HG02943 (cell line): ENCODE measurements around the gene MMRN2.
"Not testable (repeated sequence)": the region's sequence is repeated elsewhere in the genome, so short reads cannot be mapped to it uniquely, and the experiment has no call there.

Source experiments
- ATAC-seq: cut with Tn5 transposase; IDR thresholded peaks from one replicate; pipeline ENCODE4 v1.9.1; 2021; ENCODE audit warnings: mild to moderate bottlenecking, low read depth, moderate library complexity; ENCODE audit not compliant: unreplicated experiment

The MMRN2 gene

DNA sequence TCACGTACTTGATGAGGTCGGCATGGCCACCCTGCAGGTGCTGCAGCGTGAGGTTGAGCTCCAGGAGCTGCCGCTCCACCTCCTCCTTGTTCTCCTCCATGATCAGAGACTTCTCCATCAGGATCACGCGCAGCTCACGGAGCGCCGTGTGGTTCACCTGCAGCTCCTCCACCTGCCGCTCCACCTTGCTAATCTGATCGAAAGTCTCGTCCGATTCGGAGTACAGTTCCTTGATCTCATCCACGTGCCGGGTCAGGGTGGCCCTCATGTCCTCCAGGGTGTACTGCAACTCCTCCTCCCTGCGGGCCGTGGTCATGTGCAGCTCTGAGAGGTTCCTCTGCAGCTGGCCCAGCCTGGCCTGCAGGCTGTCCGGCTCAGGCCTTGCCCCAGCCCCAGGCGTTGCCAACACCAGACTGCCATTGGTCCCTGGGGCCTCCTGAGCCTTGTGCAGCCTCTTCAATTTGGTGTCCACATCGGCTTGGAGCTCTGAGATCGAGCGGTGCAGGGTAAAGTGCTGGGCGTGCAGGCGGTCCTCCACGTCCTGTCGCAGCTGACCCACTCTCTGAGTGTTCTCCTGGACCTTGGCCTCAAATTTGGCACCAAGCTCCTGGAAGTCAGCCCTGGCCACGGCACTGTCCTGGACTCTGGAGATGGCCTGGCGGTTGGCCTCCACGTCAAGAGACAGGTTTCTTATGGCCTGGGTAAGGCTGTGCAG, 13.9 kb downstream of the MMRN2 start:
- no peak for ATAC-seq

DNA sequence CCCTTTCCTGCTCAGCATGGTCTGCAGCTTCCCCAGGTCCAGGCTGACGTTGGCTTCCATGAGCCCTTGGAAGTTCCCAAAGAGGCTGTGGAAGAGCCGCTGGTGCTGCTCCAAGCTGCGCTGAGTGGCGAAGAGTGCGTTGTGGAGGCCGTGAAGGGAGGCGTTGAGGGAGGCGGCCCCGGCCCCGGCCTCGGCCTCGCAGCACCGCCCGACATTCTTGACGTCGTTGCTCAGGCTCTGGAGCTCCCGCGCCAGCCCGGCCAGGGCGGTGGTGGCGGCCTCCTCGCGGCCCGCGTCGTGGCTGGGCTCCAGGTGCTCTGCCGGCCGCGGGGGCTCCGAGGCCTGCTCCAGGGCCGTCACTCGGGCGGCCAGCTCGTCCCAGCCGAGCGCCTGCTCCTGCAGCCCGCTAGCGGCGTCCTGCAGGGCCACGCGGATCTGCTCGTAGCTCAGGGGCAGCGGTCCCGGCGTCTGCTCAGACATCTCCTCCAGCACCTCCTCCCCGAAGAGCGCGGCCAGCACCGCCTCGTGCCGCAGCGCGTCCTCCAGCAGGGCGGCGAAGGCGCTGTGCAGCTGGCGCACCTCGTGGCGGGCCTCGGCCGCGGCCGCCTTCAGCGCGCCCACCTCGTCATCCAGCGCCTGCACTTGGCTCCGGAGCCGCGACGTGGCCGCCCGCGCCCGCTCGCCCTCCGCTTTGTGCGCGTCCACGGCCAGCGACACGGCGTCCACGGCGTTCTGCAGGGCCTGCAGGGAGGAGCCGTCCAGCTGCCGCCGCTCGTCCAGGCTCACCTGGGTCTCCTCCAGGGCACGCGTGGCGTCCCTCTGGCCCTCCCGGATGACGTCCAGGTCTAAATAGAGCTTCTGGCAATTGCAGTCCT, 14.7 kb downstream of the MMRN2 start:
- ATAC-seq: no peak

DNA sequence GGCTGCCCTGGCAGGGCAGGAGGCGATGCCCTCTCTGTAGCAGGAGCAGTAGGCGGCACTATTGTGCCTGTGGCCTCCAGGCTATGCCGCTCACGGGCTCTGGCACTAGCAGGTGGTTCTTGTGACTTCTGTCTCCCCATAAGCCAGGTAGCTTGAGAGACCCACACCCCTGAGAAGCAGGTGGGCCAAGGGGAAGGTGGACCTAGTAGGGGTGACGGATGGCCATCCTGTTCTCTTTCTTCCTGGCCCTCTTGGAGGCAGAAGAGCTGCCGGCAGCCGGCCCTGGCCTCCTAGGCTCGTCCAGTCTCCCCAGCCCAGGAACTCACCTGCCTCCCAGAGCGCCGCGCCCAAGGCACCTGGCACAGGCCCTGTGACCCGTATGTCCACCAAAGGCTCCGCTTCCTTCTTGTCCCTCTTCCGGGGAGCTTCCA, 15.4 kb downstream of the MMRN2 start:
- ATAC-seq: no peak

DNA sequence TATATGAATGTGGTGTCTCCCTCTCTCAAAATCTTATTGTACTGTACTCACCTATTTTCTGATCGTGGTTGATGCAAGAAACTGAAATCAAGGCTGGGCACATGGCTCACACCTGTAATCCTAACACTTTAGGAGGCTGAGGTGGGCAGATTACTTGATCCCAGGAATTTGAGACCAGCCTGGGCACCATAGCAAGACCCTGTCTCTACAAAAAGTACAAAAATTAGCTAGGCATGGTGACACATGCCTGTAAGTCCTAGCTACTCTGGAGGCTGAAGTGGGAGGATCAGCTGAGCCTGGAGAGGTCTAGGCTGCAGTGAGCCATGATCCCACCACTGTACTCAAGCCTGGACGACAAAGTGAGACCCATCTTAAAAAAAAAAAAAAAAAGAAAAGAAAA, 16.0 kb downstream of the MMRN2 start:
- ATAC-seq: no peak

DNA sequence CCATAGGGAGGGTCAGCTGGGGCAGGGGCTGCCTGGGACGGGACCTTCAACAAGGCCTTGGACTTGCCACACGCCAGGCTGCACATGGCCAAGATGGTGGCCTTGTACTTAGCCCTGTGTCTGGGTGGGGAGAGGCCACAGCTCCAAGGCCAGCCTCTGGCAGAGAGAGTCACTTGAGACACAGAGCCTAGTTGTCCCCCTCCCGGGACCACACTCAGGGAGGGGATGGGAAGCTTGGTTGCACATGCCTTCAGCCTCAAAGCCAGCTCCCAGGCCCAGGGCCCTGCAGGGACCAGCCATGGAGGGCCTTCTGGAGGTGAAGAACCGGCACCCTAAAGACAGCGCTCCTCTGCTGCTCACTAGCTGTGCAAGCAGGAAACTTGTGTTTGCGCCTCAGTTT, 16.7 kb downstream of the MMRN2 start:
- no peak for ATAC-seq

DNA sequence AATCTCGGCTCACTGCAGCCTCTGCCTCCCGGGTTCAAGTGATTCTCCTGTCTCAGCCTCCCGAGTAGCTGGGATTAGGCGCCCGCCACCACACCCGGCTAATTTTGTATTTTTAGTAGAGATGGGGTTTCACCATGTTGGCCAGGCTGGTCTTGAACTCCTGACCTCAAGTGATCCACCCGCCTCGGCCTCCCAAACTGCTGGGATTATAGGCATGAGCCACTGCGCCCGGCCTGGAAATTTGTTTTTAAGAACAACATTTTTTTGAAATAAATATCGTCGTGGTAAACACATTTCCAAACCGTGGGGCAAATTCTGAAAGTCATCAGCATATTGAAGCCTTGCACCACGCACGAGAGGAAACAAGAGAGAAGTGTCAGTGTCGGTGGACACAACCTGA, 17.3 kb downstream of the MMRN2 start:
- not testable (repeated sequence) for ATAC-seq

DNA sequence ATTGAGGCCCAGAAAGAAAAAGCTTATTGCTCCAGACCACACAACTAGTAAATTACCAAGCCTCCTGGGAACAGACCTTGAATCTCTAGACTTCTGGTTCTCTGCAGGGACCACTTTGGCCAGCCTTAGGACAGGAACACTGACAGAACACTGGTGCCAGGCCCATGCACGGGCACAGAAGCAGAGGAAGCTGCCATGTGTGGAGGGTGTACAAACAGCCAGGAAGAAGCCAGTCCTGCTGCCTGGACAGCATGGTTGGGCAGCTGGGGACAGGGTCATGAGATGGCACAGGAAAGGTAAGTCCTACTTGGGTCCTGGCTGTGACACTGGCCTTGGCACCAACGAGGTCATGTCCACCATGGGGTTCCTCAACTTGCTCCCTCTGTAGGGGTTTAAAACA, 19.2 kb downstream of the MMRN2 start:
- no peak for ATAC-seq

DNA sequence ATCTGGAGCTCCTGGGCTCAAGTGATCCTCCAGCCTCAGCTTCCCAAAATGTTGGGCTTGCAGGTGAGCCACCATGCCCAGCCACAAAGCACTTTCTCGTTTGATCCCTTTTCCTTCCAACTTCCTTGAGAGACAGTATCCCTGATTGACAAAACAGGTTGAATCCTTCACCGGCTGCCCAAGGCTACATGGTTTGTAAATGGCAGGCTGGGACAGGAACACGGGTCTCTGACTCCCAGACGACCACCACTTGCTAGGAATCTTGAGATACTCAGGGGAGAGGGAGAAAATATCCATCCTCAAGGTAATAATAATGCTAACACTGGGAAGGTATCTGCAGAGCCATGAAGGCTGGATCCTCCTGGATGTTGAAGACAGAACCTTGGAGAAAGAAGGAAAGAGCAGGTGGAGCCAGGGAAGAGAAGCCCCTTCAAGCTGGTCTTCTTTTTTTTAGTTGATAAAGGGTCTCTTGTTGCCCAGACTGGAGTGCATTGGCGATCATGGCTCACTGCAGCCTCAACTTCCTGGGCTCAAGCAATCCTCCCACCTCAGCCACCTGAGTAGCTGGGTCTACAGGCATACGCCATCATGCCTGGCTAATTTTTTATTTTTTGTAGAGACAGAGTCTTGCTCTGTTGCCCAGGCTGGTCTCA, 19.8 kb downstream of the MMRN2 start:
- ATAC-seq: no peak

DNA sequence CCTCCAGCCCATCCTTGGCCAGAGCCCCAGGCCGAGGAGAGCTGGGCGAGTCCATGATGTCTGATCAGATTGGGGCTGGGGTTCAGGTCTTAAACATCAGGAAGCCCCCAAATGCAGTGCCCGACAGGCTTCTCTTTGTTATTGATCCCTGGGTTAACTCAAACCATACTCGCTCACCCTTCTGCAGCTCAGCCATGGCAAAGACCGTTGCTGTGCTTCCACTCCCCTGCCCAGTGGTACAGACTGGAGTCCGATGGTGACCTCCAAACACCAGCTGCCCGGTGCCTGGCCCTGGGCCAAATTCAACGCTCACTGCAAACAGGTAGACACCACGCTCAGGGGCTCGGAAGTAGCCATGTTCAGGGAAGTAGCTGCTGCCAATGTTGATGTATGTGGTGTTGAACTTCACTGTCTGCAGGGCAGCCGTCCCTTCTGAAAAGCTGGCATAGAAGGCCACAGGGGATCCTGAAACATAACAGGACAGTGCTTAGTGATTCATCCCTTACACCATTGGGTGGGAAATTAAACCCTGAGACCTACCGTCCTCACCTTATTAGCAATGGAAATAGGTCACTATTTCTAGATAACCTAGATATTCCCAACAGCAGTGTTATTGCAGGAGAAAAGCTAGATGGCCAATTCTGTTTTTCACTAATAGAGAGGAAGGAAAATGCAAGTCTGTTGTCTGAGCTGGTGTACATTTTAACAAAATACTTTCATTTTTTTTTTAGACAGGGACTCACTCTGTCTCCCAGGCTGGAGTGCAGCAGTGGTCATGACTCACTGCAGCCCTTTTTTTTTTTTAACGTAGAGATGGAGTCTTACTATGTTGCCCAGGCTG, 20.5 kb downstream of the MMRN2 start:
- ATAC-seq: no peak

DNA sequence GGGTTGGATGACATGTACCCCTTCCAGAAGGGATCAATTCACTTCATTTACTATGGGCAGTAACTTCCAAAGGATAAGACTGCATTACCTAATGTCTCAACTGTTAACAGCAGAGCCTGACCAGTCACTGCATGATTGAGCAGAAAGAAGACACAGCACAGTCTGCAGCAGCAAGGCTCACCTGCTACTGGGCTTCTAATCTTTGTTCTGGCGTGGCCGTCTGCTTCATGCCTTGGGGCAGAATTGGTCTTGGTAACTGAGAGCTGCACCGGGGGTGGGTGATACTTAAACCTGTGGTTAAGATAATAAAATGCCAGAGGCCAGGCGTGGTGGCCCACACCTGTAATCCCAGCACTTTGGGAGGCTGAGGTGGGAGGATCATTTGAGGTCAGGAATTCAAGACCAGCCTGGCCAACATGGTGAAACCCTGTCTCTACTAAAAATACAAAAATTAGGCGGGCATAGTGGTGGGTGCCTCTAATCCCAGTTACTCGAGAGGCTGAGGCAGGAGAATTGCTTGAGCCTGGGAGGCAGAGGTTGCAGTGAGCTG, 23.2 kb downstream of the MMRN2 start:
- not testable (repeated sequence) for ATAC-seq

DNA sequence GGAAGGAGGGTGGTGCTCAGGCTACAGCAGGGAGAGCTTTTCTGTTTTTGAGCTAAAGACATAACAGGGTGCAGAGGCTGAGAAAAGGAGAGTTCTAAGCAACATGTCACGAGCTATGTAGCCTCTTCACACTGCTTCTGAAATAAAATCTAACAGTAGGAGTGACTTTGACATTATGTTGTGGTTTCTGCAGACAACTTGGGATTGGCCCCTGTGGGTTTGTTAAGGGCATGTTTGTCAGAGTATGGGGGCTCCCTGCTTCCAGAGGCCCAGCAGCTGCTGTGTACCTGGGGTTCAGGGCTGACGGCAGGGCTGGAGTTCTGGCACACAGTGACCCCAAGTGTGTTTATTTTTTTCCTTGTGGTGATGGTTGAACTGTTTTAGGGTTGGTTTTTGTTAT, 24.7 kb downstream of the MMRN2 start:
- no peak for ATAC-seq

DNA sequence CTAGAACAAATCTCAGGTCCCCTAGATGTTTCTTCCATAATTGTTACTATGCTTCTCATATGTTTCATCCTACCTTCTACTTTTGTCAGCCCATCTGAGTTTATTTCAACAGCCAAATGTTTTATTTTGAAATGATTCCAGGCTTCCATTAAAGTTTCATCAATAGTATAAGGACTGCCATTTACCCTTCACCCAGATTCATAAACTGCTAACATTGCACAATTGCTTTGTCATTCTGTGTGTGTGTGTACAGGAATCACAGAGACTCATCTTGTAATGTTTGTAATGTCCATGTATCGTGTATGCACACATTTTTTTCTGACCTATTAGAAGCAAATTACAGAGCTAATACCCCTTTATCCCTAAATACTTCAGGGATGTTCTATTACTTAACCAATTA, 25.5 kb downstream of the MMRN2 start:
- no peak for ATAC-seq

DNA sequence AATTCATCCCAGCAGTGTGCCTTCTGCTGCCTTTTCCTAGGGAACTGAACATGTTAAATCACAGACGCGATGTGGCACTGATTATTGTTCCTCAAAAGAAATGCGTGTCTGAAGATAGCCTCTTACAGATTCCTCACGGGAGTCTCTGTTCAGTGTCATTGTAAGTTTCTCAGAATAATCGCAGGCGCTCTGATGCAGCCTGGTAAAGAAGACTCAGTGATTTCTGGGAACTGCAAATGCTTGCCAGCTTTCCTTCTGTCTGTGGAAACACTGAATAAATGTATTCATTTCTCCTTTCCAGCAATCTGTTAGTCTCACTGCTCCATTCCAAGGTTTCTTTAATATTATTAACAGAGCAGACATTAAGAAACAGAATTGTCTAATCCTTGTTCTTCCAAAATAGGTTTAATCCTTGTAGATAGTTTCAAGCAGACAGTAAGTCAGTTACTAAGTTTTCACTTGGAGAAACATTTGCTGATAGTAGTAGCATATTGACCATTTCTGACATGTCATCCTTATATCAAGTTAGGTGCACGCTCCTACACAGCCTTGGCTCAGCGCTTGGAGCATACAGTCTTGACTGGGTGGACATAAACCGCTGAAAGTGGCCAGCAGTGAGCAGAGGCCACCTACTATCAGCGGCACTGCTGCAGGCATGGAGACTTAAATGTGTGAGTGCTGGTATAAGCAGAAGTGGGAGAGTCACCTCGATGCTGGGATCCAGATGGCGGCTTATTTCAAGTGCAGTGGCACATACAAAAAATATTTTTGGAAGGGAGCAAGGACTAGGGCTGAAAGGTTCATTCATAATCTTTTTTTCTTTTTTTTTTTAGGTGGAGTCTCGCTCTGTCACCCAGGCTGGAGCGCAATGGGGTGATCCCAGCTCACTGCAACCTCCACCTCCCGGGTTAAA, 27.7 kb downstream of the MMRN2 start:
- no peak for ATAC-seq

DNA sequence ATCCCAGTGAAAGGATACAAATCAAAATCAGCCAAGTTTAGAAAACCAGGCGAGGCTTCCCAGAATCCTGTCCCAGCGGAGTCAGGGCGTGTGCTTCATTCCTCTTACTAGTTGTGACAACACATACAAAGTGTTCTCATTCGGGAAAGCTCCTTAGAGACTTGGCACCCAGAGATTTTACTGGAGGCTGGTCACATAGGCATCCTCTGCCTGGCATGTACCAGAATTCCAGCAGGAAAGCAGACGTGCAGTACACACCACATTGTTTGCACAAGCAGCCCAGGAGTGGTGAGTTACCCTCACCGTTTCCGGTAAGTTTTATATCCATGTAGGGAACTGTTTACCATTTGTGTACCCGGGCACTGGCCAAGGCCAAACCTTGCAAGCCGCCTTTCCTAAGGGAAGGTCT, 34.9 kb downstream of the MMRN2 start:
- no peak for ATAC-seq

DNA sequence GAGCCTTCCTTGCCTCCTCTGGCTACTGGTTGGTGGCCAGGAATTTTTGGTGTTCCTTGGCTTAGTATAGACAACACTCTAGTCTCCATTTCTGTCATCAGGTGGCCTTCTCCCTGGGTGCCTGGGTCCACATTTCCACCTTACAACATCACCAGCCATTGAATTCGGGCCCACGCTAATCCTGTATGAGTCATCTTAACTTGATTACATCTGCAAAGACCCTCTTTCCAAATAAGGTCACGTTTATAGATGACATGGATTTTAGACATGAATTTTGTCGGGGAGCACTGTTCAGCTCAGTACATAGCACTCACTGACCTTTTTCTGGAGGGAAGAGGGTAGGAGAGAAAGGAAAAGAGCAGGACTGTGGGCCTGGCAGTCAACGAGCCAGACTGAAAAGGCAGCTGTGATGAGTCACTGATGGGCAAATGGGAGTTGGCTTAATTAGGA, 39.4 kb downstream of the MMRN2 start:
- ATAC-seq: no peak

DNA sequence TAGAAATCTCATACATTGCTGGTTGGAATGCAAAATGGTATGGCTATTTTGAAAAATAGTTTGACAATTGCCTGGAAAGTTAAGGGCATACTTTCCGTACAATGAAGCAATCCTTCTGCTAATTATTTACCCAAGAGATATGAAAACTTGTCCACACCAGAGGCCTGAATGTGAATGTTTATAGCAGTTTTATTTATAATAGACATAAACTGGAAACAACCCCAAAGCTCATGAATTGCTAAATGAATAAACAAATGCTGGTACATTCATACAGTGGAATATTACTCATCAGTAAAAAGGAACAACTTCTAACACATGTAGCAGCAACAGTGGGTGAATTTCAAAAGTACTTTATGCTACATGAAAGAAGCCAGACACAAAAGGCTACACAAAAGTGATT, 42.7 kb downstream of the MMRN2 start:
- no peak for ATAC-seq

DNA sequence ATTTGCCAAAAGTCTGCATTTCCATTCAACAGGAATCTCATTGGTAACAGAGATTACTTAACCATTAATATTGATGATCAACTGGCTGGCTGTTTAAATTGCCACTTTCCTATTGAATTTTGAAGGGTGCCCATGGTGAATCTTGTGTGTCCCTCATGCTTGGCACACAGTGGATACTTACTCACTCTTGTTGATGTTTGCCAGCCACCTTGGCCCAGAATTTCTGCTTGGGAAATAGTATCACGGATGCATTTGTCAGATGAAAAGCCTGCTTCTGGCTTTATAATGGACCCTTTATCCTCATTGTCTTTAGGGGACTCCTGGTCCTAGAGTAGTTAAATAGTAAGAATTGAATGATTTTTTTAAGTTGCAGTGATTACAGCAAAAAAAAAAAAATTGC, 52.0 kb downstream of the MMRN2 start:
- no peak for ATAC-seq

DNA sequence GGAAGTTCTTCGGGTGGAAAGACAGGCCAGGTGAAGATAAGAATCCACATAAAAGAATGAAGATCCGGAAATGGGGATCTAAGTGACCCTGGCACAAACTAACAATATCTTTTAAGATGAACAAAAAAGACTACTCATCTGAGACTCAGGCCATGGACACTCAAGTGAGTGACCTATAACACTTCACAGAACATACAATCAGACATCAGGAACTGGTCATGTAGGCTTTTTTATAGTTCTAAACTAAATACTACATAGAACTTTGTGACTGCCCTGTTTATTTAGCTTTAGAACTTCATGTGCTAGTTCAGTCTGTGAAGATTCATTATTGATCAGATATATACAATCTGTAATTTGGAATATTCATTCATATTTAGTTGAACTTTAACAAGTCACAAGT, 52.8 kb downstream of the MMRN2 start:
- no peak for ATAC-seq

DNA sequence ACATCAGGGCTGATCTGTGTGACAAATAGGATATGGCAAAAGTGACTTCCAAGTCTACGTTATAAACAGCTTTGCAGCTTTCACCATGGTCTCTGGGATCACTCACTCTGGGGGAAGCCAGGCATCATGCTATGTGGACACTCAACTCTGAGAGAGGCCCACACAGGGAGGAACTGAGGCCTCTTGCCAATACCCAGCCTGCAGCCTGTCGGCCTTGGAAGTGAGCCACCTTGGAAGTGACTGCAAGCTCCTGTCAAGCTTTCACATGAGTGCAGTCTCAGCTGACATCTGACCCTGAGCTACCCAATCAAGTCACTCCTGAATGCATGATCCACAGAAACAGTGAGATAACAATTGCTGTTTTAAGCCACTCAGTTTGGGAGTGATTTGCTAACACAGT, 56.5 kb downstream of the MMRN2 start:
- ATAC-seq: no peak
